HG02588 (cell line): Measurements from ENCODE around the gene LPAR2.
A peak's percentile ranks its signal among the peaks of the same experiment; 100 is the strongest.
"Not testable (repeated sequence)": the region's sequence is repeated elsewhere in the genome, so short reads cannot be mapped to it uniquely, and the experiment has no call there.

ENCODE experiments used
- ATAC-seq: cut with Tn5 transposase; IDR thresholded peaks from one replicate; pipeline ENCODE4 v1.9.1; 2021; ENCODE audit warnings: mild to moderate bottlenecking, moderate library complexity; ENCODE audit not compliant: unreplicated experiment

Gene LPAR2

DNA sequence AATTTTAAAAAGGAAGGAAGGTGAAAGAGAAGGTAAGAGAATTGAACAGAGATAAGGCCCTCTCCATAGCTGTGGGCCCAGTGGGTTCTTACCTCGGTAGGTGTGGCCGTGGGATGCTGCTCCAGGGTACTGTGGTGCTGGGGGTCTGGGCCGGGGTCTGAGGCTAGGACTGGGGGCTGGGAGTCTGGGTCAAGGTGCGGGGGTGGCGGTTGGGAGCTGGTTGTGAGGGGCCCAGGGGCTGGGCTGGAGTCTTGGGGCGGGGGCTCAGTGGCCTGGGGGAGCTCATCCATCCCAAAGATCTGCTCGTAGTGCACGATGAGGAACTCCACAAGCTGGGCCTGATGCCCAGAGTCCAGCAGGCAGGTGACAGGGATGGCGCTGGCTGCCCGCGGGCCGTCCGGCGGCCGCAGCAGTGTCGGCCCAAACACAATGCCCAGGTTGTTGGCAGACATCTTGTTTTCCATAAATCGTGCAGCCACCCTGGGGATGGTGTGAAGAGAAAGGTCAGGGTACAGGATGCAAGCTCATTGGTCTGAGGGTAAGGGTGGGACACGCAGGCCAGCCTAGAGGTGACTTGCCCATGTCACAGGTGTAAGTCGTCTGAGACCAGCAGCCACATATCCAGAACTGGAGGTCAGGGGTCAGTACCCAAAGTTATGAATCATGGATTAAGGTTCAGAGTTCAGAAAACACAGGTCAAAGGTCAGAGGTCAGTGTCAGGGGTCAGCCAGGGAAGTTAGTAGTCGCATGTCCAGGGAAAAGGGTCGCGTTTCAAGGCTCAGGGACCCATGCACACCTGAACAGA is 5.9 kb upstream of the LPAR2 start:
- ATAC-seq: no peak

GRCh38 chr19:19632661-19633060 is 4.6 kb upstream of the LPAR2 start:
- ATAC-seq: no peak

DNA sequence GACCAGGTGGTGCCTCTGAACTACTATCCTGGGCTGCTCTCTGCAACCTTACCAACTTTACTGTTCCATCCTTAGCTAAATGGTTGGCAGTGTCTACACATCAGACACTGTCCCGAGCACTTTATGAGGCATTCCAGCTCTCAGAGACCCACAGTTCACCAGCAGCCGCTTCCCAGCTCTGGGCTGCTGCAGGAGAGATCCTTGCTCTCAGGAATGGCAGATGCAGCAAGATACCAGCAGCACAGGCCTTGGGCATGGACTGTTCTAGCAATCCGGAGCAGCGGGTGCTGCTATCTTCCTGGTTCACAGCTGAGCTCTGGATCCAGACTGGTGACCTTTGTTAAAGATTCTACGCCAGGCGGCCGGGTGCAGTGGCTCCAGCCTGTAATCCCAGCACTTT is 3.3 kb upstream of the LPAR2 start:
- no peak for ATAC-seq

GRCh38 chr19:19630426-19630825 is 2.4 kb upstream of the LPAR2 start:
- no peak for ATAC-seq

GRCh38 chr19:19630062-19630414 is 2.0 kb upstream of the LPAR2 start:
- no peak for ATAC-seq

DNA sequence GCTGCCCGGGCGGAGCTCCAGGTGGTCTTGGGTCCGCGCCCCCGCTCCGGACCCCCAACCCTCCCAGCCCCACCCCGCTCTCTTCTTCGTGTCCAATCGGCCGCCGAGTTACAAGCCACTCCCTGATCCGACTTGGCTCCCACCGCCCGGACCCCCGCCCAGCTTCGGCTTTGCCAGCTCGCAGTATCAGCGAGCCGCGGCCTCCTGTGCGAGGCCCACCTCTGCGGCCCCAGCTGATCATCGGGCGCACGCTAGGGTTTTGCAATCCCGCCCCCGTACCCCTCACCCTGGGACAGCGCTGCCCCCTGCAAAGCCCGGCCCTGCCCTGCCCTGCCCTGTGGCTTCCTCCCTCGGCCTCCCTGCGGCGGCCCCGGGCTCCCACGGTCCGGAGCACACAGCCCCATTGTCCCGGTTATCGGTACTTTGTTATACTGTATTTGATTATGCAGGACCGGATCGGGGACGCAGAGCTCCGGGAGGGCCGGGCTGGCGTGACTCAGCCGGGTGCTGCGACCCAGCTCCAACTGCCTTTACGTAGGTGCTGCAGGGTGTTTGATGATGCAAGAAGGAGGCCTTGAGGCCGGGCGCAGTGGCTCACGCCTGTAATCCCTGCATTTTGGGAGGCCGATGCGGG is 598 bp upstream of the LPAR2 start:
- peak; percentile 14 for ATAC-seq

DNA sequence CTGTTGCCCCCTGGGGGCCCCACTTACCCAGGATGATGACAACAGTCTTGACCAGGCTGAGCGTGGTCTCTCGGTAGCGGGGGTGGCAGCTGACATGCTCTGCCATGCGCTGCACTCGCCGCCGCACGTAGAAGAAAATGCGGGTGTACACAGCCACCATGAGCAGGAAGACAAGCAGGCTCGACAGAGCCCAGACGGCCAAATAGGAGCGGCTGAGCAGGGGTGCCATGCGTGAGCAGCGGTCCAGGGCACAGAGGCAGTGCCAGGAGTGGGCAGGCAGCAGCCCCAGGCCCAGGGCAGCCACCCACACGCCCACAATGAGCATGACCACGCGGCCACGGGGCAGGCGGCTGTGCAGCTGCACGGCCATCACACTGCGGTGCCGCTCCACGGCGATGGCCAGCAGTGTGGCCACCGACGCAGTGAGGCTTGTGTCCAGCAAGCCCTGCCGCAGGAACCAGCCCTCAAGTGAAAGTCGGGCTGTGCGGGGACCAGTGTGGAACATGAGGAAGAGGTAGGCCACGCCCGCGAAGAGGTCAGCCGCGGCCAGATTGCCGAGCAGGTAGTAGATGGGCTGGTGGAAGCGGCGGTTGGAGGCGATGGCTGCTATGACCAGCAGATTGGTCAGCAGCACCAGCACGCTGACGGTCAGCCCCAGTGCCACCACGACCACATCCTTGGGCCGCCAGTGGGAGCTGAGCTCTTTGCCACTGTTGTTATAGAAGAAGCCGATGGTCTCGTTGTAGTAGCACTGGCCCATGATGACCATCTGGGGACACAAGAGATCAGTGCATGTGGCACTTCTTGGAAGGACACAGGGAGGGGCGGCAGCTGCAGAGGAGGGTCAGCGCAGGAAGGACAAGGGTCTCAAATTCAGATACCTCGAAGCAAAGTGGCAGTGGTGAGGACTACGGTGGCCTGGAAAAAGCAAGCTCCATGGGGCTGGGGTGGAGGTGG is 1.2 kb downstream of the LPAR2 start:
- no peak for ATAC-seq

- no peak for ATAC-seq
Measured at GRCh38 chr19:19624032-19624570, 3.9 kb downstream of the LPAR2 start.

DNA sequence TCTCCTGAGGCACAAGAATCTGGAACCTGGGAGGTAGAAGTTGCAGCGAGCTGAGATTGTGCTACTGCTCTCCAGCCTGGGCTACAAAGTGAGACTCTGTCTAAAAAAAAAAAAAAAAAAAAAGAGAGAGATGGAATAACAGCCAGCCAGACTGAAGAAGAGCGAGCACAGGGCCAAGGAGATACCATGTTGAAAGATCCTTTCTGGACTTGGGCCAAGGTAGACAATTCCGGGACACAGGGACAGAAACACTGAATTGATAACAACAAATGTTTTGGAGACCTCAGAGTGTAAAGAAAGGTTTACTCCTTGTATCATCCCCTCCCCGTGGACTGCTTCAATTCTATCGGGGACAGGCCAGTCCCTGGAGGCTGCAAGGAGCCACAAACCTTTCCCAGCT is 4.6 kb downstream of the LPAR2 start:
- no peak for ATAC-seq

GRCh38 chr19:19619849-19620210 is 8.2 kb downstream of the LPAR2 start:
- ATAC-seq: no peak

DNA sequence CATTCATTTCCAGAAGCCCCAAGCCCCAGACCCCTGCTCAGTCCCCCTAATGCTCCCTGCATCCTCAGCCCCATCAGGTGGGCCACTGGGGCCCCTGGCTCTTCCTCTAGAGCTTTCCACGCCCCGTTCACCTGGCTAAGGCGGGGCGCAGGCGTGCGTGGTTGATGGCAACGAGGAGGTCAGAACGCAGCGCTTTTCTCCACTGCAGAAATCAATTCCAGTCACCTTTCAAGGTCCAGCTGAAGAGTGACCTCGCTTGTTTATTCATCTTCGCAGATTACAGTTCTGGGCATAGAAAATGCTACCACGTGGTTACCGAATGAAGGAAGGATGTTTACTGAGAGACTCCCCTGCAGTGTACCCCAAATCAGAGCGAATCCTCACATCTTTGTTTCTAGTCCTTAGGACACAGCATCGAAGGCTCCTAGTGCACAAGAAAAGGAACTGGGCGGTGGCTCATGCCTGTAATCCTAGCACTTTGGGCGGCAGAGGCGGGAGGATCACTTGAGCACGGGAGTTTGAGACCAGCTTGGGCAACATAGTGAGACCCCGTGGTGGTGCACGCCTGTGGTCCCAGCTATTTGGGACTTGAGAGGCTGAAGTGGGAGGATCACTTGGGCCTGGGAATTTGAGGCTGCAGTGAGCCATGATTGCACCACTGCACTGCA is 8.7 kb downstream of the LPAR2 start:
- ATAC-seq: no peak

- peak; percentile 91 for ATAC-seq
Measured at GRCh38 chr19:19618219-19619051, 9.6 kb downstream of the LPAR2 start, which contains the start of gene PBX4. Gene PBX4, minus strand, starts transcription at chr19:19618687. Its CDS starts 58 bp downstream, at chr19:19618629.

DNA sequence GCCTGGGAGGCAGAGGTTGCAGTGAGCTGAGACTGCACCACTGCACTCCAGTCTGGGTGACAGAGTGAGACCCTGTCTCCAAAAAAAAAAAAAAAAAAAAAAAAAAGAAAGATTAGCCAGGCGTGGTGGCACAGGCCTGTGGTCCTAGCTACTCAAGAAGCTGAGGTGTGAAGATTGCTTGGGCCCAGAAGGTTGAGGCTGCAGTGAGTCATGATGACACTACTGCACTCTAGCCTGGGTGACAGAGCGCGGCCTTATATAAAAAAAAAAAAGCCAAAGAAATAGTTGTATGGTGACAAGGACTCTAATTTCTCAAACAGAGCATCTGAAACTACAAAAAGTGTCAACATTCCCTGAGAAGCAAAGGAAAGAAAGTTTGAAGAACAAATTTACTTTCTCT is 12.9 kb downstream of the LPAR2 start:
- no peak for ATAC-seq

DNA sequence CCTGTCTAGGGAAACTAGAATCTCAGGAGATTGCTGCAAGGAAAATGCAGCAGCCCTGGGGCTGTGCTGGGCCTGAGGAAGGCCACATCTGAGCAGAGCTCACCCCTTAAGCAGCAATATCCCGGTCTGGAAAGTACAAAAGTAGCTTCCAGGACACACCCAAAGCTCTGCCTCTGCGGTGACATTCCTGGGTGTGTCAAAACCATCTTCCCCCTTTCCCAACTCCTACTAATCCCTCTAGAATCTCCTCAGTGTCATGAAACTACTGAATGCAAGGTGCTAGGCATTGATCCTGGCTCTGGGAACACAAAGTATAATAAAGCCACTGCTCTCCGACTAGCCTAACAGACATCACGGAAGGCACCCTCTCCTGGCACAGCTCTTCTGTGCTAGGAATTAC is 14.5 kb downstream of the LPAR2 start:
- no peak for ATAC-seq

- ATAC-seq: no peak
Measured at GRCh38 chr19:19610376-19611202, 17.4 kb downstream of the LPAR2 start.

DNA sequence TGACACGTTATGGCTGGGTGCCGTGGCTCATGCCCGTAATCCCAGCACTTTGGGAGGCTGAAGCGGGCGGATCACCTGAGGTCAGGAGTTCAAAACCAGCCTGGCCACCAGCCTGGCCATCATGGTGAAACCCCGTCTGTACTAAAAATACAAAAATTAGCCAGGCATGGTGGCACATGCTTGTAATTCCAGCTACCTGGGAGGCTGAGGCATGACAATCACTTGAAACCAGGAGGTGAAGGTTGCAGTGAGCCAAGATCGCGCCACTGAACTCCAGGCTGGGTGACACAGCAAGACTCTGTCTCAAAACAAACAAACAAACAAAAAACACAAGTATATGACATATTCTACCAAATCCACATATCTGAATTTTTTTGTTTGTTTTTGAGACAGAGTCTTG is 21.3 kb downstream of the LPAR2 start:
- not testable (repeated sequence) for ATAC-seq

DNA sequence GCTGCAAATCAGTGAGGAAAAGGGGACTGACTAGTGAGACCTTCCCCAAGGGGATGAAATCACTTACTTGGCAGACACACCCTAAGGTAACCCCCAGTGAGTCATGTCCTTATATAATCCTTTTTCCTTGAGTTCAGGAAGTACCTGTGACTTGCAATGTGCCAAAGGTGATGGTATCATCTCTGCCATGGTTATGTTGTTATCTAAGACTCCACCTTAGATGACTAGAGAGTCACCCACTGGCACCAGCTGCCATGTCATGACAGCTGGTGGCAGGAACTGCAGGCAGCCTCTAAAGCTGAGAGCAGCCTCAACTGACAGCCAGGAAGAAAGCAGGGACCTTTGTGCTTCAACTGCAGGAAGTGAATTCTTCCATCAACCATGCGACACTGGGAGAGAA is 22.0 kb downstream of the LPAR2 start:
- ATAC-seq: no peak

- ATAC-seq: no peak
Measured at GRCh38 chr19:19602713-19603324, 25.2 kb downstream of the LPAR2 start.
